Testis (tissue), 3 donors: ENCODE measurements around the gene DLG5. TPM values are rescaled to one million over a fixed set of nuclear protein-coding genes. Genes with fewer than 3 reads are reported as not detected.

ENCODE experiments used
- DNase-seq: peaks from one replicate; pipeline ENCODE4 v3.0.0-alpha.2; 2019
- H3K27ac ChIP-seq, 2 donors: fragments of 200-600 bp; sonication (generic); one replicate each; pipeline ENCODE4 v1.5.1; 2019
- H3K27me3 ChIP-seq: fragments of 200-600 bp; sonication (generic); one replicate; pipeline ENCODE4 v1.5.1; 2019
- H3K36me3 ChIP-seq: fragments of 200-600 bp; sonication (generic); one replicate; pipeline ENCODE4 v1.5.1; 2017; ENCODE audit warnings: low read depth; ENCODE audit errors: missing control alignments
- H3K4me1 ChIP-seq: fragments of 200-600 bp; sonication (generic); one replicate; pipeline ENCODE4 v1.5.1; 2019
- H3K4me3 ChIP-seq, 2 donors: fragments of 200-600 bp; sonication (generic); one replicate each; pipeline ENCODE4 v1.5.1; 2017 to 2019
- H3K9me3 ChIP-seq: fragments of 200-600 bp; sonication (generic); one replicate; pipeline ENCODE4 v1.5.1; 2017
- POLR2A ChIP-seq: fragments of 450-650 bp; IDR thresholded peaks from one replicate; pipeline ENCODE4 v1.6.1; 2017; ENCODE audit warnings: antibody characterized with exemption, mild to moderate bottlenecking, moderate library complexity
- WGBS, 2 donors: methylation state at CpG; one replicate each; pipeline ENCODE4 v1.1.5; 2018; 5-methylcytosine and 5-hydroxymethylcytosine counted together
- intact Hi-C: fragments of 100-400 bp; cut with DNase I; formaldehyde crosslinking; loops from one replicate; pipeline ENCODE4 v1.15.1; 2023; ENCODE audit warnings: low total_unique reads
- polyA plus RNA-seq: library from polyadenylated mRNA; stranded (reverse); fragments of 350-450 nt; fragmentation: Illumina TruSeq; extraction: RNeasy Lipid Tissue Mini Kit (QIAGEN cat#74804); gene quantifications from one replicate; pipeline ENCODE4 v1.2.3, GENCODE V29; 2014; ENCODE audit warnings: low read depth, low replicate concordance; ENCODE audit not compliant: insufficient read depth
- total RNA-seq, 2 donors: library from RNA; depleted of rRNA; stranded (reverse); fragments of >200 nt; gene quantifications; one replicate each; pipeline ENCODE4 v1.2.3, GENCODE V29; 2016
- TF ChIP-seq, protein P1 (sequence below), 3 experiments: fragments of 450-650 bp in 2 of 3; fragments of 200-600 bp in 1 of 3; sonication (generic) in 1 of 3; IDR thresholded peaks; one replicate each; pipeline ENCODE4 v1.5.1; 2016 to 2019; ENCODE audit warnings: antibody characterized with exemption in 3 of 3, mild to moderate bottlenecking in 2 of 3, moderate library complexity in 1 of 3

Gene DLG5
- total and polyA plus RNA-seq, 3 donors from 2014 or later: 26.9 to 54.8 (median 50.1) TPM

DNA sequence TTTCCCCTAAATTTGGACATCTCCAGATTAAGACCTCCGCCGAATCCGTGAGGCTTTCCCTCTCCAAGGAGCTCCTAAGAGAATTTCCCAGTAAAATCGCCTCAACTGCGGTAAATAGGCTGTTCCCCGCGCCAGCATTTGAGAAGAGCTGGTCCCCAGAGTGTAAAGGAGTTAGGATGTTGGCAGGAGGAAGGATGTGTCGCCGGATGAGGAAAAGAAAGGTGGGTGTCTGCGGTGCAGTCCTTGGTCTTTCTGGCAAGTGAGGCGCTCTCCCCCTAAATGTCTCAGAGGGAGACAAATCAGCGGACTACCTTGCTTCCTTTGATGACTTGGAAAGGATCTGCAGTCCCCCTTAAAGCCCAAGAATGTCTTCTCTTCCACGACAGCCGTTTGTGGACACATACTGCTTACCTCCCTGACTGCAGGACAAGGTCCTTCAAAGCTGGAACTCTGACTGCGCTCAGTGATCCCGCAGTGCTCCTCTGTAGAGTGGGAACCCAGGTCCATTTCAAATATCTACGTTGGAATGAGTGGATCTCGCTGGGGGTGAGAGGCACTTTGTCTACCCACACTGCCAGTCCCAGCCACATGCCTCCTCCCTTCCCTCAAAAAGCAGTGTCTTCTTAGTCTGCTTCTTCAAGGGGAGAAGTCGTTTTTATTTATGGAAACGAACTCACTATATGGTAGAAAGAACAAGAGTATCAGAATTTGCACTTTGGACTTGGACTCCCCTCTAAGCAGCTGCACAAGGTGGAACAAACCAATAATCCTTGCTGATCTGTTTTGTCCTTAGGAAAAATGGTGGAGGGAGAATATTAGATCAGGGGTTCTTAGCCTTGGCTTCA, 1.1 kb upstream of the DLG5 start:
- peak; percentile 28 for DNase-seq
- Histone ChIP-seq H3K4me3 (peak overlapping the region; percentile 81 to 87), H3K36me3 (no peaks in the 10 kb centered on the region), H3K4me1 (peaks cover 17% of the 10 kb centered on the region), H3K9me3 (no peaks in the 10 kb centered on the region), H3K27me3 (no peaks in the 10 kb centered on the region), H3K27ac (peak overlapping the region; percentile 59 to 83)
- TF ChIP-seq POLR2A: no peak
- TF ChIP-seq, protein P1, sequence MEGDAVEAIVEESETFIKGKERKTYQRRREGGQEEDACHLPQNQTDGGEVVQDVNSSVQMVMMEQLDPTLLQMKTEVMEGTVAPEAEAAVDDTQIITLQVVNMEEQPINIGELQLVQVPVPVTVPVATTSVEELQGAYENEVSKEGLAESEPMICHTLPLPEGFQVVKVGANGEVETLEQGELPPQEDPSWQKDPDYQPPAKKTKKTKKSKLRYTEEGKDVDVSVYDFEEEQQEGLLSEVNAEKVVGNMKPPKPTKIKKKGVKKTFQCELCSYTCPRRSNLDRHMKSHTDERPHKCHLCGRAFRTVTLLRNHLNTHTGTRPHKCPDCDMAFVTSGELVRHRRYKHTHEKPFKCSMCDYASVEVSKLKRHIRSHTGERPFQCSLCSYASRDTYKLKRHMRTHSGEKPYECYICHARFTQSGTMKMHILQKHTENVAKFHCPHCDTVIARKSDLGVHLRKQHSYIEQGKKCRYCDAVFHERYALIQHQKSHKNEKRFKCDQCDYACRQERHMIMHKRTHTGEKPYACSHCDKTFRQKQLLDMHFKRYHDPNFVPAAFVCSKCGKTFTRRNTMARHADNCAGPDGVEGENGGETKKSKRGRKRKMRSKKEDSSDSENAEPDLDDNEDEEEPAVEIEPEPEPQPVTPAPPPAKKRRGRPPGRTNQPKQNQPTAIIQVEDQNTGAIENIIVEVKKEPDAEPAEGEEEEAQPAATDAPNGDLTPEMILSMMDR (IDR thresholded peaks at IDR 0.05): no peak
- intact Hi-C loops: no loop called here
- WGBS, 2 donors: 16 to 22% methylated on average over 18 to 20 of the region's 20 CpGs

DNA sequence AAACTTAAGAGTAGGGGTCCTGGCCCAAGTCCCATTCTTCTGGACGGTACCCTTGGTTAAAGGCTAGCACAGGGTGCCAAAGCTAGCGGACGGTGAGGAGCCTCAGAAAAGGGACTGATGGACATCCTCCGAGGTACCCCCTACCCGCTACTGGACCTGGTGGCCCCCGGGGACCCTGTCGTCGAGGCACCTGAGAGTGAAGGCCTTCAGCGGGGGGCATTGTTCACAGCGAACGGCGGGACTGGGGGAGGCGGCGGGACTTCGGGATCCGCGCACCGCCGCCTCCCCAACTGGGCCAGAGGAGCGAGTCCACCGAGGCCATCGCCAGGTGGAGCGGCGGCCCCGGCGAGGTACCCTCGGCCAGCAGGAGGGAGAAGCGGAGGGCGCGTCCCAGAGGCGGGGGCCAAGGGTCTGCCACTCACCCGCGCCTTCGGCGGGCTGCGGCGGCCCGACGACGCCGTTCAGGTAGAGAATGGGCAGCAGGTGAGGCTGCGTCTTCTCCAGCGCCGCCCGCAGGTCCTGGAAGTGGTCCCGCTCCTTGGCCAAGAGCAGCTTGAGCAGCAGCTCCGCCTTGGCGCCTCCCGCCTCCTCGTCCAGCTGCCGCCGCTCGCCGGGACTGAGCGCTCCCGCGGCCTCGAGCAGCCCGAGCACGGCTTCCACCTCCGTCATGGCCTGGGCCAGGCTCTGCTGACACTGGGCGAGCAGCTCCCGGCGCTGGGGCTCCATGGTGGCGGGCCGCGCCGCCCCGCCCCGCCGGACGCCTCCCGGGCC, 575 bp downstream of the DLG5 start:
- DNase-seq: peak; percentile 73
- no peaks in the 10 kb centered on the region for H3K36me3 ChIP-seq
- intact Hi-C loops: no loop called here
- WGBS, 2 donors: 0 to 1% methylated on average over 5 to 71 of the region's 73 CpGs
- no peaks in the 10 kb centered on the region for H3K9me3 ChIP-seq
- H3K27ac ChIP-seq: peak overlapping the region; percentile 82 to 83
- no peaks in the 10 kb centered on the region for H3K27me3 ChIP-seq
- peaks cover 23% of the 10 kb centered on the region for H3K4me1 ChIP-seq
- TF ChIP-seq, protein P1 (IDR thresholded peaks at IDR 0.05): no peak
- no peak for TF ChIP-seq POLR2A
- peak overlapping the region; percentile 81 to 87 for H3K4me3 ChIP-seq

DNA sequence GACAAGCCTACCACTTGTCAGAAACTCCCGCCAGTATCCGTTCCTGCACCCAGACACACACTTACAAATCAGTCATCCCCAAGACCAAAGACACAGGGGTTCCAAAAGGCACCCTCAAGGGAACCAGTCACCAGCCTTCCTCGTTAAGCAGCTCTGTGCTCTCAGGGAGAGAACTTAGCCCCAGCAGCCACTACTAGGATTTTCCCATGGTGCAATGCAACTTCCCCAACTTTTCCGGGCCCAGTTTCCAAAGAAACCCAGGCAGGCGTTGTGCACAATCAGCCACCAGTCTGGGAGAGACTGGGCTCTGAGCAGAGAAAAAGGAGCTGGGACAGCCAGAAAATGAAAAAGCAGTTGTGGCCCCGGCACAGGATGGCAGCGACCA, 1.2 kb downstream of the DLG5 start:
- Histone ChIP-seq H3K27me3 (no peaks in the 10 kb centered on the region), H3K36me3 (no peaks in the 10 kb centered on the region), H3K9me3 (no peaks in the 10 kb centered on the region), H3K4me3 (peak overlapping the region; percentile 81 to 87), H3K4me1 (peaks cover 23% of the 10 kb centered on the region), H3K27ac (peak overlapping the region; percentile 82 to 83)
- TF ChIP-seq POLR2A: no peak
- TF ChIP-seq, protein P1 (IDR thresholded peaks at IDR 0.05): no peak
- intact Hi-C loops: no loop called here
- DNase-seq: peak; percentile 54
- whole genome bisulfite sequencing, 2 donors: 6 to 7% methylated on average over 7 of the region's 7 CpGs

DNA sequence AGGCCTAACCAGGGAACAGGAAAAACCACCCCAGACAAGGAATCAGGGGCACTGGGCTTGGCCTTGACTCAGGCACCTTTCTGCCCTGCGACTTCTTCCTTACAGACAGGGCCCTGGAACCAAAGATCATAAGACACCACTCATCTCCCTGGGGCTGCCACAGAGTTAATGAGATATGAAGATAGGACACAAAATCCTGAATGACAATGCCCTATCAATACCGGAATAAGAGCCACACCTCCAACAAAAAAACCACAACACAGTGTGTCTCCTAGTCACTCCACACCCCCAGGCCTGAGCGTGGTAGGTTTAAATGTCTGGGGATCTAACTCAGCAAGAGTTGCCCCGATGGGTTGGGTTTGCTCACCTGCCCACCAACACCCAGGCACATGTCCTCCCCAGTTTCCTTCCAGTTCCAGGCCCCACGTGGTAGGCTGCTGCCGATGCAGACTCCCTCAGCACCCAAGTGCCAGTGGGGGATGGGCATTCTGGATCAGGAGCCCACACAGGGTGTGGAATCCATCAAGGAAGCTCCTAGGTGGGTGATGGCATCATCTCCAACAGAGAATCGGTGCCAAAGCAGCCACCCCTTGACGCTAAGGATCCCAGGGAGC, 3.9 kb downstream of the DLG5 start:
- no peaks in the 10 kb centered on the region for H3K27me3 ChIP-seq
- TF ChIP-seq POLR2A: no peak
- TF ChIP-seq, protein P1 (IDR thresholded peaks at IDR 0.05): no peak
- no peaks in the 10 kb centered on the region for H3K9me3 ChIP-seq
- intact Hi-C loops: no loop called here
- H3K4me1 ChIP-seq: peaks cover 27% of the 10 kb centered on the region
- 71 to 89% methylated on average over 5 to 8 of the region's 8 CpGs for WGBS, 2 donors
- no peak overlapping the region for H3K4me3 ChIP-seq
- DNase-seq: no peak
- no peaks in the 10 kb centered on the region for H3K36me3 ChIP-seq
- H3K27ac ChIP-seq: no peak overlapping the region
